HepG2 (cell line): ENCODE data around the gene FCGBP. TPM values are rescaled to one million over a fixed set of nuclear protein-coding genes. Genes with fewer than 3 reads are reported as not detected.
A peak's percentile ranks its signal among the peaks of the same experiment; 100 is the strongest.

ENCODE experiments used
- ATAC-seq: fragments of 200-7000 bp; cut with Tn5 transposase; 3 replicates; pipeline ENCODE4 v1.9.1; 2020; ENCODE audit warnings: mild to moderate bottlenecking, moderate library complexity
- BruUV-seq: library from RNA; stranded (reverse); fragments of 400-500 nt; replicated peaks from 2 replicates; lab custom pipeline; 2021; lab: Mats Ljungman, UMichigan
- CTCF ChIA-PET: fragments of 300-600 bp; formaldehyde crosslinking; extraction: SDS; loops from one replicate; lab custom pipeline; 2021; ENCODE audit warnings: low total read pairs, inconsistent platforms, low intra/inter-chr PET ratio; lab: Yijun Ruan, JAX
- POLR2A ChIA-PET: fragments of 350-600 bp; sonication (Branson Sonifier 250); formaldehyde crosslinking; loops from one replicate; lab custom pipeline; 2020; ENCODE audit warnings: antibody characterized with exemption, inconsistent platforms; lab: Yijun Ruan, JAX
- DNase-seq: peaks from one replicate; pipeline ENCODE4 v3.0.0-alpha.2; 2015; ENCODE audit warnings: low spot score
- FAIRE-seq: peaks from 3 replicates; lab custom pipeline; 2011; peaks lifted over from hg19 to GRCh38; lab: Jason Lieb, UNC
- H2AFZ ChIP-seq: one replicate; pipeline ENCODE4 v1.6.1; 2011; ENCODE audit warnings: low read length, inconsistent platforms
- H3K27ac ChIP-seq: fragments of 300-600 bp; 3 replicates; pipeline ENCODE4 v1.8.0; 2011; ENCODE audit warnings: mixed run types, mild to moderate bottlenecking, mixed read lengths, low read length, inconsistent platforms; ENCODE audit not compliant: insufficient read depth; ENCODE audit errors: extremely low read length
- H3K27me3 ChIP-seq, 2 experiments: fragments of 200-600 bp in 1 of 2; 2 replicates in 1 of 2; 3 replicates in 1 of 2; pipeline versions ENCODE4 v1.6.0 to v1.8.0; 2011; ENCODE audit warnings: low read length in 2 of 2, mild to moderate bottlenecking in 2 of 2, moderate library complexity in 2 of 2, inconsistent platforms in 1 of 2; ENCODE audit not compliant: insufficient read depth in 2 of 2, control insufficient read depth in 1 of 2
- H3K36me3 ChIP-seq, 2 experiments: fragments of 200-600 bp in 1 of 2; replicated peaks in 1 of 2; 2 replicates in 1 of 2; 3 replicates in 1 of 2; pipeline versions ENCODE4 v1.5.1 to v1.8.0; 2011; ENCODE audit warnings: low read length in 2 of 2, inconsistent platforms in 1 of 2; ENCODE audit not compliant: insufficient read depth in 2 of 2, control insufficient read depth in 1 of 2
- H3K4me1 ChIP-seq: 2 replicates; pipeline ENCODE4 v1.5.1; 2012; ENCODE audit warnings: low read length, inconsistent platforms; ENCODE audit not compliant: insufficient read depth
- H3K4me2 ChIP-seq: 2 replicates; pipeline ENCODE4 v1.6.0; 2011; ENCODE audit warnings: low read depth, low read length, inconsistent platforms
- H3K4me3 ChIP-seq, 3 experiments: fragments of 200-600 bp in 1 of 3; sonication (generic), shearing (Covaris generic) in 1 of 3; replicated peaks in 1 of 3; 2 replicates each; pipeline ENCODE4 v1.5.1; 2011 to 2016; ENCODE audit warnings: low read length in 3 of 3, inconsistent platforms in 2 of 3, low read depth in 2 of 3, mild to moderate bottlenecking in 2 of 3, control low read depth in 1 of 3, mixed read lengths in 1 of 3; ENCODE audit not compliant: insufficient read depth in 1 of 3
- H3K79me2 ChIP-seq: one replicate; pipeline ENCODE4 v1.6.1; 2011; ENCODE audit warnings: low read length, inconsistent platforms; ENCODE audit not compliant: insufficient read depth
- H3K9ac ChIP-seq: 2 replicates; pipeline ENCODE4 v1.6.0; 2011; ENCODE audit warnings: mild to moderate bottlenecking, low read depth, low read length, inconsistent platforms; ENCODE audit not compliant: insufficient read depth
- H3K9me3 ChIP-seq: 2 replicates; pipeline ENCODE4 v1.5.1; 2012; ENCODE audit warnings: mild to moderate bottlenecking, low read length
- H4K20me1 ChIP-seq: 2 replicates; pipeline ENCODE4 v1.6.0; 2011; ENCODE audit warnings: inconsistent platforms, mild to moderate bottlenecking, low read length, moderate library complexity; ENCODE audit not compliant: insufficient read depth
- CEBPB ChIP-seq: IDR thresholded peaks from 2 replicates; pipeline ENCODE4 v1.6.1; 2011; ENCODE audit warnings: low read depth, low read length, improper control_type of control experiment, borderline replicate concordance
- CEBPG ChIP-seq: IDR thresholded peaks from 2 replicates; pipeline ENCODE4 v1.6.1; 2016
- FOSL2 ChIP-seq: sonication (generic); formaldehyde crosslinking; IDR thresholded peaks from 2 replicates; pipeline ENCODE4 v1.4.0; 2020; ENCODE audit warnings: missing genetic modification reagents
- MEIS2 ChIP-seq: sonication (generic); formaldehyde crosslinking; IDR thresholded peaks from 2 replicates; pipeline ENCODE4 v1.9.0; 2021; ENCODE audit warnings: mild to moderate bottlenecking, missing genetic modification reagents
- ZMYM2 ChIP-seq: sonication (generic); formaldehyde crosslinking; IDR thresholded peaks from 2 replicates; pipeline ENCODE4 v1.8.0; 2022; ENCODE audit warnings: mild to moderate bottlenecking, missing genetic modification reagents
- WGBS: methylation state at CpG from one replicate; pipeline ENCODE4 v1.1.6; 2017; ENCODE audit warnings: low lambda C conversion rate; 5-methylcytosine and 5-hydroxymethylcytosine counted together
- in situ Hi-C: cut with HindIII; loops from 2 replicates; pipeline ENCODE4 v1.10.0; 2017; ENCODE audit warnings: low pct_unique_long_range_greater_than_20kb; ENCODE audit not compliant: extremely low pct_ligation_motif_present
- intact Hi-C: fragments of 100-400 bp; cut with micrococcal nuclease; formaldehyde crosslinking; loops from one replicate; pipeline ENCODE4 v1.10.0; 2022; ENCODE audit not compliant: unreplicated experiment
- polyA plus RNA-seq, 8 experiments: library from polyadenylated mRNA; depleted of rRNA in 3 of 8; stranded (reverse) in 7 of 8; unstranded in 1 of 8; fragments of >200 nt; fragmentation: Illumina TruSeq in 4 of 8; extraction: Trizol in 4 of 8; gene quantifications; 2 replicates each; pipeline versions ENCODE4 v1.2.1 to v1.2.3, GENCODE V29; 2011 to 2016; ENCODE audit warnings: low read depth in 4 of 8, missing spikeins in 1 of 8, mixed read lengths in 1 of 8; ENCODE audit not compliant: insufficient read depth in 1 of 8
- total RNA-seq, 5 experiments: library from RNA; depleted of rRNA; stranded (reverse); fragments of >200 nt; fragmentation: Illumina TruSeq; extraction: Trizol; gene quantifications; 2 replicates each; pipeline ENCODE4 v1.2.3, GENCODE V29; 2016; ENCODE audit warnings: low read depth in 1 of 5
- TF ChIP-seq, protein P1 (sequence below): sonication (generic); formaldehyde crosslinking; IDR thresholded peaks from 2 replicates; pipeline ENCODE4 v1.4.0; 2020; ENCODE audit warnings: missing genetic modification reagents, mild to moderate bottlenecking, borderline replicate concordance
- TF ChIP-seq, protein P2 (sequence below): sonication (generic); formaldehyde crosslinking; IDR thresholded peaks from 2 replicates; pipeline ENCODE4 v1.8.1; 2023; ENCODE audit warnings: missing genetic modification reagents, inconsistent platforms, borderline replicate concordance

Gene FCGBP
- total and polyA plus RNA-seq, 2 of the 13 experiments (the other 11 are each of a cell fraction or from before 2014, with no cell fraction given) = 1.3 to 7.0 TPM

DNA sequence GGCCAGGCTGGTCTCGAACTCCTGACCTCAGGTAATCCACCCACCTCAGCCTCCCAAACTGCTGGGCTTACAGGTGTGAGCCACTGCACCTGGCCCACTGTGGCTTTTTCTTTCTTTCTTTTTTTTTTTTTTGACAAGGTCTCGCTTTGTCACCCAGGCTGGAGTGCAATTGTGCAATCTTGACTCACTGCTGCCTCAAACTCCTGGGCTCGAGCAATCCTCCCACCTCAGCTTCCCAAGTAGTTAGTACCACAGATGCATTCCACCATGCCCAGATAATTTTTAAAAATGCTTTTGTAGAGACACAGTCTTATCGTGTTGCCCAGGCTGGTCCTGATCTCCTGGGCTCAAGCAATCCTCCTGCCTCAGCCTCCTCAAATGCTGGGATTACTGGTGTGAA is 12.1 kb upstream of the FCGBP start:
- WGBS = 32% methylated on average over 4 of the region's 4 CpGs
- H3K27me3 ChIP-seq = no peaks in the 10 kb centered on the region
- no peak overlapping the region for H2AFZ ChIP-seq
- H3K9me3 ChIP-seq = no peaks in the 10 kb centered on the region
- intact Hi-C loops (no loop called here), in situ Hi-C loops (no loop called here)
- no TSS peak for BruUV-seq
- H3K27ac ChIP-seq = no peak overlapping the region
- no peak for ATAC-seq
- H3K9ac ChIP-seq = no peak overlapping the region
- H3K79me2 ChIP-seq = no peaks in the 10 kb centered on the region
- DNase-seq = no peak
- no peaks in the 10 kb centered on the region for H3K36me3 ChIP-seq
- POLR2A ChIA-PET = interaction anchor here (0.7 kb wide), 1 partner anchor 24 kb away, joined by 3 read pairs; no protein-coding TSS in a partner anchor
- H3K4me3 ChIP-seq = no peak overlapping the region
- H4K20me1 ChIP-seq = no peaks in the 10 kb centered on the region
- no peak for TF ChIP-seq MEIS2 (CRISPR knock-in tag)
- TF ChIP-seq CEBPB = peak; percentile 84
- 0 out of 2 replicates have a peak, but pooled peaks have one; percentile 19 for TF ChIP-seq ZMYM2
- TF ChIP-seq, protein P1, sequence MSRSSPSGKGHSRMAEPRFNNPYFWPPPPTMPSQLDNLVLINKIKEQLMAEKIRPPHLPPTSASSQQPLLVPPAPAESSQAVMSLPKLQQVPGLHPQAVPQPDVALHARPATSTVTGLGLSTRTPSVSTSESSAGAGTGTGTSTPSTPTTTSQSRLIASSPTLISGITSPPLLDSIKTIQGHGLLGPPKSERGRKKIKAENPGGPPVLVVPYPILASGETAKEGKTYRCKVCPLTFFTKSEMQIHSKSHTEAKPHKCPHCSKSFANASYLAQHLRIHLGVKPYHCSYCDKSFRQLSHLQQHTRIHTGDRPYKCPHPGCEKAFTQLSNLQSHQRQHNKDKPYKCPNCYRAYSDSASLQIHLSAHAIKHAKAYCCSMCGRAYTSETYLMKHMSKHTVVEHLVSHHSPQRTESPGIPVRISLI (CRISPR knock-in tag) = peak; percentile 67; the same call in 1 of the 2 replicates
- TF ChIP-seq FOSL2 (CRISPR knock-in tag) = 0 out of 2 replicates have a peak, but pooled peaks have one; percentile 15
- TF ChIP-seq, protein P2, sequence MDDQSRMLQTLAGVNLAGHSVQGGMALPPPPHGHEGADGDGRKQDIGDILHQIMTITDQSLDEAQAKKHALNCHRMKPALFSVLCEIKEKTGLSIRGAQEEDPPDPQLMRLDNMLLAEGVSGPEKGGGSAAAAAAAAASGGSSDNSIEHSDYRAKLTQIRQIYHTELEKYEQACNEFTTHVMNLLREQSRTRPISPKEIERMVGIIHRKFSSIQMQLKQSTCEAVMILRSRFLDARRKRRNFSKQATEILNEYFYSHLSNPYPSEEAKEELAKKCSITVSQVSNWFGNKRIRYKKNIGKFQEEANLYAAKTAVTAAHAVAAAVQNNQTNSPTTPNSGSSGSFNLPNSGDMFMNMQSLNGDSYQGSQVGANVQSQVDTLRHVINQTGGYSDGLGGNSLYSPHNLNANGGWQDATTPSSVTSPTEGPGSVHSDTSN (CRISPR knock-in tag) = no peak
- peak; percentile 76 for TF ChIP-seq CEBPG (CRISPR knock-in tag)
- no peak overlapping the region for H3K4me2 ChIP-seq
- FAIRE-seq = peak; percentile 12
- peaks cover 40% of the 10 kb centered on the region for H3K4me1 ChIP-seq
- CTCF ChIA-PET = no interaction called here
